WTC11 (cell line): ENCODE measurements around the gene TMEM151B. TPM values are rescaled to one million over a fixed set of nuclear protein-coding genes. Genes with fewer than 3 reads are reported as not detected.
A peak's percentile ranks its signal among the peaks of the same experiment; 100 is the strongest.

ENCODE experiments used
- ATAC-seq: fragments of 200-7000 bp; cut with Tn5 transposase; 2 replicates; pipeline ENCODE4 v1.10.0; 2021; ENCODE audit warnings: mild to moderate bottlenecking, moderate library complexity
- CTCF ChIA-PET: fragments of 300-600 bp; sonication (Branson Sonifier 250); formaldehyde crosslinking; loops from one replicate; lab custom pipeline; 2021; ENCODE audit warnings: antibody characterized with exemption; lab: Charles Lee
- POLR2A ChIA-PET: fragments of 350-600 bp; sonication (Branson Sonifier 250); formaldehyde crosslinking; loops from one replicate; lab custom pipeline; 2021; ENCODE audit warnings: antibody characterized with exemption; lab: Charles Lee
- DNase-seq: peaks from one replicate; pipeline ENCODE4 v3.0.0; 2021; ENCODE audit warnings: low spot score
- H3K27ac Mint-ChIP-seq: 2 replicates; pipeline ENCODE4 v1.8.0; 2021; ENCODE audit warnings: mixed read lengths
- H3K27me3 Mint-ChIP-seq: 2 replicates; pipeline ENCODE4 v1.8.0; 2021; ENCODE audit warnings: low read depth, mild to moderate bottlenecking, moderate library complexity, mixed read lengths
- H3K36me3 Mint-ChIP-seq: 2 replicates; pipeline ENCODE4 v1.8.0; 2021; ENCODE audit warnings: mixed read lengths
- H3K4me1 Mint-ChIP-seq: 2 replicates; pipeline ENCODE4 v1.8.0; 2022; ENCODE audit warnings: mixed read lengths
- H3K4me3 Mint-ChIP-seq: 2 replicates; pipeline ENCODE4 v1.8.0; 2021; ENCODE audit warnings: mild to moderate bottlenecking, moderate library complexity, mixed read lengths
- H3K9me3 Mint-ChIP-seq: 2 replicates; pipeline ENCODE4 v1.8.0; 2021; ENCODE audit warnings: mixed read lengths
- AFF4 ChIP-seq: sonication (generic); formaldehyde crosslinking; IDR thresholded peaks from 2 replicates; pipeline ENCODE4 v1.8.1; 2023; ENCODE audit warnings: mild to moderate bottlenecking, missing genetic modification reagents, borderline replicate concordance
- ESRRA ChIP-seq: sonication (generic); formaldehyde crosslinking; IDR thresholded peaks from 2 replicates; pipeline ENCODE4 v1.8.1; 2022; ENCODE audit warnings: mild to moderate bottlenecking, missing genetic modification reagents, borderline replicate concordance
- ETV6 ChIP-seq: sonication (generic); formaldehyde crosslinking; IDR thresholded peaks from 2 replicates; pipeline ENCODE4 v1.8.1; 2022; ENCODE audit warnings: mild to moderate bottlenecking, missing genetic modification reagents
- IRF2 ChIP-seq: sonication (generic); formaldehyde crosslinking; IDR thresholded peaks from 2 replicates; pipeline ENCODE4 v1.8.0; 2022; ENCODE audit warnings: low read depth, missing genetic modification reagents, borderline replicate concordance
- MYBL2 ChIP-seq: sonication (generic); formaldehyde crosslinking; IDR thresholded peaks from 2 replicates; pipeline ENCODE4 v1.8.1; 2023; ENCODE audit warnings: mild to moderate bottlenecking, moderate library complexity, missing genetic modification reagents
- NR1H2 ChIP-seq: sonication (generic); formaldehyde crosslinking; IDR thresholded peaks from 2 replicates; pipeline ENCODE4 v1.9.0; 2021; ENCODE audit warnings: mild to moderate bottlenecking, moderate library complexity, missing genetic modification reagents
- OVOL2 ChIP-seq: fragments of 250-450 bp; sonication (Bioruptor Pico); IDR thresholded peaks from 2 replicates; pipeline ENCODE4 v1.9.0; 2021; ENCODE audit warnings: mild to moderate bottlenecking, borderline replicate concordance
- RELA ChIP-seq: sonication (generic); formaldehyde crosslinking; IDR thresholded peaks from 2 replicates; pipeline ENCODE4 v1.8.1; 2022; ENCODE audit warnings: missing genetic modification reagents, mild to moderate bottlenecking, borderline replicate concordance
- TEAD1 ChIP-seq: sonication (generic); formaldehyde crosslinking; IDR thresholded peaks from 2 replicates; pipeline ENCODE4 v1.8.0; 2022; ENCODE audit warnings: mild to moderate bottlenecking, missing genetic modification reagents
- ZBTB21 ChIP-seq: sonication (generic); formaldehyde crosslinking; IDR thresholded peaks from 2 replicates; pipeline ENCODE4 v1.8.1; 2023; ENCODE audit warnings: mild to moderate bottlenecking, missing genetic modification reagents, borderline replicate concordance
- total RNA-seq: library from RNA; stranded (reverse); gene quantifications from 3 replicates; pipeline ENCODE4 v1.2.3, GENCODE V29; 2021
- TF ChIP-seq, protein P1 (sequence below): sonication (generic); formaldehyde crosslinking; IDR thresholded peaks from 2 replicates; pipeline ENCODE4 v1.8.1; 2023; ENCODE audit warnings: mild to moderate bottlenecking, missing genetic modification reagents, moderate library complexity

Gene TMEM151B
- total RNA-seq, 1 experiment from 2014 or later: 5.5 TPM

- no peak for ATAC-seq
- Mint-ChIP-seq H3K36me3 (no peaks in the 10 kb centered on the region), H3K4me1 (peaks cover 28% of the 10 kb centered on the region), H3K4me3 (no peak overlapping the region), H3K27me3 (peaks cover 23% of the 10 kb centered on the region), H3K9me3 (no peaks in the 10 kb centered on the region), H3K27ac (no peak overlapping the region)
- no peak for DNase-seq
- CTCF ChIA-PET: interaction anchor here (0.9 to 5.0 kb wide), 5 partner anchors 27 to 168 kb away, joined by 3 to 67 read pairs (median 3); partner anchors contain the start of genes AARS2, SLC35B2 and TMEM151B
- POLR2A ChIA-PET: no interaction called here
- TF ChIP-seq, protein P1, sequence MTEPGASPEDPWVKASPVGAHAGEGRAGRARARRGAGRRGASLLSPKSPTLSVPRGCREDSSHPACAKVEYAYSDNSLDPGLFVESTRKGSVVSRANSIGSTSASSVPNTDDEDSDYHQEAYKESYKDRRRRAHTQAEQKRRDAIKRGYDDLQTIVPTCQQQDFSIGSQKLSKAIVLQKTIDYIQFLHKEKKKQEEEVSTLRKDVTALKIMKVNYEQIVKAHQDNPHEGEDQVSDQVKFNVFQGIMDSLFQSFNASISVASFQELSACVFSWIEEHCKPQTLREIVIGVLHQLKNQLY (CRISPR knock-in tag): no peak
- no peak for TF ChIP-seq OVOL2 (CRISPR knock-in tag)
Measured at GRCh38 chr6:44339763-44340625, 69.7 kb downstream of the TMEM151B start.

DNA sequence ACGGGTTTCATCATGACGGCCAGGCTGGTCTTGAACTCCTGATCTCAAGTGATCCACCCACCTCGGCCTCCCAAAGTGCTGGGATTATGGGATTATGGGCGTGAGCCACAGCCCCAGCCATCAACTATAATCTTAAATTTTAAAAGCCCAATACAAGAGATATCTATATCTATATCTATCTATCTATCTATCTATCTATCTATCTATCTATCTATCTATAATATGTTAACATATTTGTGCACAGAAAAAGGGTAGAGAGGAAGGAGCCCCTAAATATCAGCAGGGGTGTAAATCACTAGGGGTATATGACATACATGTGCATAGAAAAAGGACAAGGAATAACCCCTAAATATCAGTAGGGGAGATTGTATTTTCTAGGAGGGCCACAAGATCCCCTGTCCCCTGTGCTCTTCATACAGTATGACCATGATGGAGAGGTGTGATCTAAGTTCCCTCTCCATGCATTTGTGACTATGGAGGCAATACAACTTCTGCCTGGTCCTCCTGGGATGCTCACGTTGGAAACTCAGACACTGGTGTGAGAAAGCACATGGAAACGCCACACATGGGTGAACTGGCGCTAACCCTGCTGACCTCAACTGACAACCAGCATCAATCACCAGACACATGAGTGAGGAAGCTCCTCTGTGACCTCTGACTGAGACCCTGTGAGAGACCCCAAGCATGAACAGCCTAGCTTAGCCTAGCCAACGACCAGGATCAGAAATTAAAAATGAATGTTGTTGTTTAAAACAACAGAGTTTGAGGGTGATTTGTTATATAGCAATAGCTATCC is 71.0 kb downstream of the TMEM151B start:
- H3K9me3 Mint-ChIP-seq: no peaks in the 10 kb centered on the region
- peaks cover 28% of the 10 kb centered on the region for H3K27me3 Mint-ChIP-seq
- POLR2A ChIA-PET: interaction anchor here (0.6 to 1.2 kb wide), 2 partner anchors 71 to 332 kb away, joined by 3 read pairs; partner anchors contain the start of gene TMEM151B
- TF ChIP-seq RELA (CRISPR knock-in tag): no peak
- TF ChIP-seq, all 79 proteins: peak for 0
- Mint-ChIP-seq H3K27ac (no peak overlapping the region), H3K36me3 (no peaks in the 10 kb centered on the region), H3K4me3 (no peak overlapping the region), H3K4me1 (peaks cover 18% of the 10 kb centered on the region)
- no peak for DNase-seq
- no peak for ATAC-seq
- CTCF ChIA-PET: interaction anchor here (0.7 to 3.2 kb wide), 5 partner anchors 28 to 103 kb away, joined by 3 to 18 read pairs (median 8); partner anchors contain the start of genes AARS2 and TMEM151B

- CTCF ChIA-PET: interaction anchor here (0.7 to 3.2 kb wide), 6 partner anchors 29 to 107 kb away, joined by 3 to 18 read pairs (median 8); partner anchors contain the start of genes AARS2 and TMEM151B
- peaks cover 28% of the 10 kb centered on the region for H3K27me3 Mint-ChIP-seq
- peaks cover 12% of the 10 kb centered on the region for H3K4me1 Mint-ChIP-seq
- ATAC-seq (no peak), DNase-seq (no peak)
- H3K4me3 Mint-ChIP-seq: peak overlapping the region; percentile 41
- H3K36me3 Mint-ChIP-seq: no peaks in the 10 kb centered on the region
- no peak overlapping the region for H3K27ac Mint-ChIP-seq
- H3K9me3 Mint-ChIP-seq: no peaks in the 10 kb centered on the region
- TF ChIP-seq AFF4: no peak
- TF ChIP-seq MYBL2 (CRISPR knock-in tag): no peak
- TF ChIP-seq NR1H2 (CRISPR knock-in tag): no peak
- no peak for TF ChIP-seq ZBTB21 (CRISPR knock-in tag)
- TF ChIP-seq TEAD1 (CRISPR knock-in tag): no peak
- TF ChIP-seq ESRRA: no peak
- TF ChIP-seq ETV6 (CRISPR knock-in tag): no peak
- TF ChIP-seq IRF2 (CRISPR knock-in tag): no peak
- TF ChIP-seq, all 79 proteins: peak for 0
- POLR2A ChIA-PET: interaction anchor here (0.5 to 1.2 kb wide), 3 partner anchors 72 to 1907 kb away, joined by 3 read pairs; partner anchors contain the start of gene TMEM151B
Measured at GRCh38 chr6:44342052-44342451, 71.8 kb downstream of the TMEM151B start.
